ENCODE data around the gene CCDC137. TPM values are rescaled to one million over a fixed set of nuclear protein-coding genes. Genes with fewer than 3 reads are reported as not detected.

CCDC137 gene
- total and polyA plus RNA-seq, 2 of the 13 experiments (the other 11 are each of a cell fraction or from before 2014, with no cell fraction given), result 14.6 to 39.1 TPM

DNA sequence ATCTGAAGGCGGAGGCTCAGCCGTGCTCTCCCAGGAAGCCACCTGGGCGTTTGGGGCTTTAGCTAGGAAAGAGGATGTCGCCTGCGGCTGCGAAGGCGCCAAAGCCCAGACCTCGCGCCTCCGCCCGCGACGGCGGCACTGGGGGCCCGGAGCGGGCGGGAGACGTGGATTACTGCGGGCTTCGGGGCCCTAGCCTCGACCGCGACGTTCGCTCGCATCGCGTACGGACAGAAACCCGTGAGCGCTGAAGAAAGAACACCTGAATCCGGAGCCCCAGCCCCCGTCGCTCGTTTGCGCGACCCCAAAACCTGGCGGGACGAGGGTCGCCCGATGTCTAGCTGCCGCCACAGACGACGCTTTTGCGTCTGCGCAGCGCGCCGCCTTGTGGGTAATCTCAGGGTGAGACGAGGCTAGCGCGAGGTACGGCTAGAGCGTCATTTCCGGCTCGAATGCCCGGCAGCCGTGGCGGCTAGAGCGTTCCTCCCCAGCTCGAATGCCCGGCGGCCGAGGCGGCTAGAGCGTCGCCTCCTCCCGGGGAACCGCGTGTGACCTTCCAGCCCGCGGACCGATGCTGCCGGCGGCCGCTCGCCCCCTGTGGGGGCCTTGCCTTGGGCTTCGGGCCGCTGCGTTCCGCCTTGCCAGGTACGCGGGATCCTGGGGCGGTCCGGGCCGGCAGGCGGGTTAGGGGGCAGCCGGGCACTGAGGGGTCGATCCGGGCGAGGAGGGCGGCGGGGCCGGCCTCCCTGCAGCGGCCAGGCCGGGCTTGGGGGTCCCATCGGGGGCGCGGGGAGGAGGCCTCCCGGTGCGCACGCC is 36.6 kb downstream of the CCDC137 start, which contains the start of gene MRPL12 (continued):
- TF ChIP-seq RCOR2 (CRISPR knock-in tag; IDR thresholded peaks at IDR 0.05), result no peak
- TF ChIP-seq RORA (CRISPR knock-in tag; IDR thresholded peaks at IDR 0.05), result no peak
- TF ChIP-seq ZNF3 (CRISPR knock-in tag; IDR thresholded peaks at IDR 0.05), result no peak
- TF ChIP-seq, protein P1, sequence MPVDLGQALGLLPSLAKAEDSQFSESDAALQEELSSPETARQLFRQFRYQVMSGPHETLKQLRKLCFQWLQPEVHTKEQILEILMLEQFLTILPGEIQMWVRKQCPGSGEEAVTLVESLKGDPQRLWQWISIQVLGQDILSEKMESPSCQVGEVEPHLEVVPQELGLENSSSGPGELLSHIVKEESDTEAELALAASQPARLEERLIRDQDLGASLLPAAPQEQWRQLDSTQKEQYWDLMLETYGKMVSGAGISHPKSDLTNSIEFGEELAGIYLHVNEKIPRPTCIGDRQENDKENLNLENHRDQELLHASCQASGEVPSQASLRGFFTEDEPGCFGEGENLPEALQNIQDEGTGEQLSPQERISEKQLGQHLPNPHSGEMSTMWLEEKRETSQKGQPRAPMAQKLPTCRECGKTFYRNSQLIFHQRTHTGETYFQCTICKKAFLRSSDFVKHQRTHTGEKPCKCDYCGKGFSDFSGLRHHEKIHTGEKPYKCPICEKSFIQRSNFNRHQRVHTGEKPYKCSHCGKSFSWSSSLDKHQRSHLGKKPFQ (CRISPR knock-in tag; IDR thresholded peaks at IDR 0.05; ENCODE audit: insufficient replicate concordance), result peak; percentile 83
- peak; percentile 100 for TF ChIP-seq YEATS4 (CRISPR knock-in tag; IDR thresholded peaks at IDR 0.05; ENCODE audit: borderline replicate concordance)
- TF ChIP-seq, protein P2, sequence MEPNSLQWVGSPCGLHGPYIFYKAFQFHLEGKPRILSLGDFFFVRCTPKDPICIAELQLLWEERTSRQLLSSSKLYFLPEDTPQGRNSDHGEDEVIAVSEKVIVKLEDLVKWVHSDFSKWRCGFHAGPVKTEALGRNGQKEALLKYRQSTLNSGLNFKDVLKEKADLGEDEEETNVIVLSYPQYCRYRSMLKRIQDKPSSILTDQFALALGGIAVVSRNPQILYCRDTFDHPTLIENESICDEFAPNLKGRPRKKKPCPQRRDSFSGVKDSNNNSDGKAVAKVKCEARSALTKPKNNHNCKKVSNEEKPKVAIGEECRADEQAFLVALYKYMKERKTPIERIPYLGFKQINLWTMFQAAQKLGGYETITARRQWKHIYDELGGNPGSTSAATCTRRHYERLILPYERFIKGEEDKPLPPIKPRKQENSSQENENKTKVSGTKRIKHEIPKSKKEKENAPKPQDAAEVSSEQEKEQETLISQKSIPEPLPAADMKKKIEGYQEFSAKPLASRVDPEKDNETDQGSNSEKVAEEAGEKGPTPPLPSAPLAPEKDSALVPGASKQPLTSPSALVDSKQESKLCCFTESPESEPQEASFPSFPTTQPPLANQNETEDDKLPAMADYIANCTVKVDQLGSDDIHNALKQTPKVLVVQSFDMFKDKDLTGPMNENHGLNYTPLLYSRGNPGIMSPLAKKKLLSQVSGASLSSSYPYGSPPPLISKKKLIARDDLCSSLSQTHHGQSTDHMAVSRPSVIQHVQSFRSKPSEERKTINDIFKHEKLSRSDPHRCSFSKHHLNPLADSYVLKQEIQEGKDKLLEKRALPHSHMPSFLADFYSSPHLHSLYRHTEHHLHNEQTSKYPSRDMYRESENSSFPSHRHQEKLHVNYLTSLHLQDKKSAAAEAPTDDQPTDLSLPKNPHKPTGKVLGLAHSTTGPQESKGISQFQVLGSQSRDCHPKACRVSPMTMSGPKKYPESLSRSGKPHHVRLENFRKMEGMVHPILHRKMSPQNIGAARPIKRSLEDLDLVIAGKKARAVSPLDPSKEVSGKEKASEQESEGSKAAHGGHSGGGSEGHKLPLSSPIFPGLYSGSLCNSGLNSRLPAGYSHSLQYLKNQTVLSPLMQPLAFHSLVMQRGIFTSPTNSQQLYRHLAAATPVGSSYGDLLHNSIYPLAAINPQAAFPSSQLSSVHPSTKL (CRISPR knock-in tag; IDR thresholded peaks at IDR 0.05), result peak; percentile 74; the same call in 1 of the 2 replicates
- TF ChIP-seq, protein P3, sequence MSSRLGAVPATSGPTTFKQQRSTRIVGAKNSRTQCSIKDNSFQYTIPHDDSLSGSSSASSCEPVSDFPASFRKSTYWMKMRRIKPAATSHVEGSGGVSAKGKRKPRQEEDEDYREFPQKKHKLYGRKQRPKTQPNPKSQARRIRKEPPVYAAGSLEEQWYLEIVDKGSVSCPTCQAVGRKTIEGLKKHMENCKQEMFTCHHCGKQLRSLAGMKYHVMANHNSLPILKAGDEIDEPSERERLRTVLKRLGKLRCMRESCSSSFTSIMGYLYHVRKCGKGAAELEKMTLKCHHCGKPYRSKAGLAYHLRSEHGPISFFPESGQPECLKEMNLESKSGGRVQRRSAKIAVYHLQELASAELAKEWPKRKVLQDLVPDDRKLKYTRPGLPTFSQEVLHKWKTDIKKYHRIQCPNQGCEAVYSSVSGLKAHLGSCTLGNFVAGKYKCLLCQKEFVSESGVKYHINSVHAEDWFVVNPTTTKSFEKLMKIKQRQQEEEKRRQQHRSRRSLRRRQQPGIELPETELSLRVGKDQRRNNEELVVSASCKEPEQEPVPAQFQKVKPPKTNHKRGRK (CRISPR knock-in tag; IDR thresholded peaks at IDR 0.05), result no peak
- TF ChIP-seq ZNF737 (CRISPR knock-in tag; IDR thresholded peaks at IDR 0.05; ENCODE audit: borderline replicate concordance), result no peak
- TF ChIP-seq, protein P4, sequence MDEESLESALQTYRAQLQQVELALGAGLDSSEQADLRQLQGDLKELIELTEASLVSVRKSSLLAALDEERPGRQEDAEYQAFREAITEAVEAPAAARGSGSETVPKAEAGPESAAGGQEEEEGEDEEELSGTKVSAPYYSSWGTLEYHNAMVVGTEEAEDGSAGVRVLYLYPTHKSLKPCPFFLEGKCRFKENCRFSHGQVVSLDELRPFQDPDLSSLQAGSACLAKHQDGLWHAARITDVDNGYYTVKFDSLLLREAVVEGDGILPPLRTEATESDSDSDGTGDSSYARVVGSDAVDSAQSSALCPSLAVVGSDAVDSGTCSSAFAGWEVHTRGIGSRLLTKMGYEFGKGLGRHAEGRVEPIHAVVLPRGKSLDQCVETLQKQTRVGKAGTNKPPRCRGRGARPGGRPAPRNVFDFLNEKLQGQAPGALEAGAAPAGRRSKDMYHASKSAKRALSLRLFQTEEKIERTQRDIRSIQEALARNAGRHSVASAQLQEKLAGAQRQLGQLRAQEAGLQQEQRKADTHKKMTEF (CRISPR knock-in tag; IDR thresholded peaks at IDR 0.05), result peak; percentile 93
- peak; percentile 95 for TF ChIP-seq KDM3A (CRISPR knock-in tag; IDR thresholded peaks at IDR 0.05; ENCODE audit: low read depth)
- 0 out of 4 replicates have a peak, but pooled peaks of 1 of the 2 experiments have one; percentile 37 for TF ChIP-seq EP300 (IDR thresholded peaks at IDR 0.05; ENCODE audit: low read depth in 2 of 2, low read length in 2 of 2)
- TF ChIP-seq EP300 (CRISPR knock-in tag; IDR thresholded peaks at IDR 0.05; ENCODE audit: borderline replicate concordance), result no peak
- TF ChIP-seq, protein P5, sequence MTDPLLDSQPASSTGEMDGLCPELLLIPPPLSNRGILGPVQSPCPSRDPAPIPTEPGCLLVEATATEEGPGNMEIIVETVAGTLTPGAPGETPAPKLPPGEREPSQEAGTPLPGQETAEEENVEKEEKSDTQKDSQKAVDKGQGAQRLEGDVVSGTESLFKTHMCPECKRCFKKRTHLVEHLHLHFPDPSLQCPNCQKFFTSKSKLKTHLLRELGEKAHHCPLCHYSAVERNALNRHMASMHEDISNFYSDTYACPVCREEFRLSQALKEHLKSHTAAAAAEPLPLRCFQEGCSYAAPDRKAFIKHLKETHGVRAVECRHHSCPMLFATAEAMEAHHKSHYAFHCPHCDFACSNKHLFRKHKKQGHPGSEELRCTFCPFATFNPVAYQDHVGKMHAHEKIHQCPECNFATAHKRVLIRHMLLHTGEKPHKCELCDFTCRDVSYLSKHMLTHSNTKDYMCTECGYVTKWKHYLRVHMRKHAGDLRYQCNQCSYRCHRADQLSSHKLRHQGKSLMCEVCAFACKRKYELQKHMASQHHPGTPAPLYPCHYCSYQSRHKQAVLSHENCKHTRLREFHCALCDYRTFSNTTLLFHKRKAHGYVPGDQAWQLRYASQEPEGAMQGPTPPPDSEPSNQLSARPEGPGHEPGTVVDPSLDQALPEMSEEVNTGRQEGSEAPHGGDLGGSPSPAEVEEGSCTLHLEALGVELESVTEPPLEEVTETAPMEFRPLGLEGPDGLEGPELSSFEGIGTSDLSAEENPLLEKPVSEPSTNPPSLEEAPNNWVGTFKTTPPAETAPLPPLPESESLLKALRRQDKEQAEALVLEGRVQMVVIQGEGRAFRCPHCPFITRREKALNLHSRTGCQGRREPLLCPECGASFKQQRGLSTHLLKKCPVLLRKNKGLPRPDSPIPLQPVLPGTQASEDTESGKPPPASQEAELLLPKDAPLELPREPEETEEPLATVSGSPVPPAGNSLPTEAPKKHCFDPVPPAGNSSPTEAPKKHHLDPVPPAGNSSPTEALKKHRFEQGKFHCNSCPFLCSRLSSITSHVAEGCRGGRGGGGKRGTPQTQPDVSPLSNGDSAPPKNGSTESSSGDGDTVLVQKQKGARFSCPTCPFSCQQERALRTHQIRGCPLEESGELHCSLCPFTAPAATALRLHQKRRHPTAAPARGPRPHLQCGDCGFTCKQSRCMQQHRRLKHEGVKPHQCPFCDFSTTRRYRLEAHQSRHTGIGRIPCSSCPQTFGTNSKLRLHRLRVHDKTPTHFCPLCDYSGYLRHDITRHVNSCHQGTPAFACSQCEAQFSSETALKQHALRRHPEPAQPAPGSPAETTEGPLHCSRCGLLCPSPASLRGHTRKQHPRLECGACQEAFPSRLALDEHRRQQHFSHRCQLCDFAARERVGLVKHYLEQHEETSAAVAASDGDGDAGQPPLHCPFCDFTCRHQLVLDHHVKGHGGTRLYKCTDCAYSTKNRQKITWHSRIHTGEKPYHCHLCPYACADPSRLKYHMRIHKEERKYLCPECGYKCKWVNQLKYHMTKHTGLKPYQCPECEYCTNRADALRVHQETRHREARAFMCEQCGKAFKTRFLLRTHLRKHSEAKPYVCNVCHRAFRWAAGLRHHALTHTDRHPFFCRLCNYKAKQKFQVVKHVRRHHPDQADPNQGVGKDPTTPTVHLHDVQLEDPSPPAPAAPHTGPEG (CRISPR knock-in tag; IDR thresholded peaks at IDR 0.05), result peak; percentile 87
